Naive B cell (primary cell): ENCODE data around the gene ADAM12. TPM values are rescaled to one million over a fixed set of nuclear protein-coding genes. Genes with fewer than 3 reads are reported as not detected.

ENCODE experiments used
- ATAC-seq, 2 donors: fragments of 150-1000 bp; cut with Tn5 transposase; 2 replicates each; pipeline ENCODE4 v1.10.0; 2021; ENCODE audit warnings: low read depth in 2 of 2, mild to moderate bottlenecking in 2 of 2, moderate library complexity in 2 of 2
- DNase-seq: peaks from one replicate; pipeline ENCODE4 v3.0.0; 2022
- H3K27ac Mint-ChIP-seq, 6 donors: one replicate each; pipeline ENCODE4 v1.8.0; 2020 to 2022; ENCODE audit warnings: mild to moderate bottlenecking in 6 of 6, mixed read lengths in 6 of 6, moderate library complexity in 5 of 6, inconsistent platforms in 2 of 6
- H3K27me3 Mint-ChIP-seq, 3 donors: one replicate each; pipeline ENCODE4 v1.8.0; 2021 to 2022; ENCODE audit warnings: mixed read lengths in 3 of 3, mild to moderate bottlenecking in 1 of 3
- H3K36me3 Mint-ChIP-seq, 2 donors: one replicate each; pipeline ENCODE4 v1.8.0; 2020 to 2022; ENCODE audit warnings: mixed read lengths in 2 of 2, inconsistent platforms in 1 of 2, mild to moderate bottlenecking in 1 of 2
- H3K4me1 Mint-ChIP-seq, 3 donors: one replicate each; pipeline ENCODE4 v1.8.0; 2020 to 2022; ENCODE audit warnings: mixed read lengths in 3 of 3, inconsistent platforms in 1 of 3, mild to moderate bottlenecking in 1 of 3, moderate library complexity in 1 of 3
- H3K4me3 Mint-ChIP-seq, 8 donors: one replicate each; pipeline ENCODE4 v1.8.0; 2020 to 2022; ENCODE audit warnings: mild to moderate bottlenecking in 8 of 8, mixed read lengths in 8 of 8, moderate library complexity in 8 of 8, inconsistent platforms in 2 of 8
- H3K9me3 Mint-ChIP-seq, 7 donors: one replicate each; pipeline ENCODE4 v1.8.0; 2020 to 2022; ENCODE audit warnings: mixed read lengths in 7 of 7, mild to moderate bottlenecking in 5 of 7, inconsistent platforms in 2 of 7, moderate library complexity in 1 of 7
- polyA plus RNA-seq, 6 donors: library from polyadenylated mRNA; unstranded; fragments of 300-500 nt; fragmentation: Illumina TruSeq; gene quantifications; one replicate each; pipeline ENCODE4 v1.2.3, GENCODE V29; 2021; ENCODE audit warnings: low read depth in 6 of 6

Gene ADAM12
- polyA plus RNA-seq, 6 donors from 2014 or later = 0.07 to 0.08 TPM; not detected in 4

DNA sequence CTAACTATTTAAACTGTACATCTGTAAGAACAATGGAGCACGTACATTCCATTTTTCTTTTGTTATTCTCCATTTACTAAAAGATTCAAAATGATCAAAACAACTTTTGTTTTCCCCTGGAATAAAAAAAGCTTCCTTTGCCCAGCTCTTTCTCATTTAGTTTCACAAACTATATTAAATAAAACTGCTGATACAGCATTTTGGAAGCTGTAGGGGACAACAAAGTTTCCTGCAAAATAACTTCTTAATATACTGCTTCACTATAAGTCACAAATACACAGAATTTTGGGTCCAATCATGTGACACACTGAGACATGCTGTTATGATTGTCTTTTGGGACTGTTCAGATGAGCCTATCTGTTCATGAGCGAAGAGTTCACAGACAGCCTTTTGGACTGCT is 222.4 kb downstream of the ADAM12 start:
- Mint-ChIP-seq H3K27ac (no peak overlapping the region), H3K9me3 (peaks cover 0 to 4% (median 0%) of the 10 kb centered on the region in 7 donors)

DNA sequence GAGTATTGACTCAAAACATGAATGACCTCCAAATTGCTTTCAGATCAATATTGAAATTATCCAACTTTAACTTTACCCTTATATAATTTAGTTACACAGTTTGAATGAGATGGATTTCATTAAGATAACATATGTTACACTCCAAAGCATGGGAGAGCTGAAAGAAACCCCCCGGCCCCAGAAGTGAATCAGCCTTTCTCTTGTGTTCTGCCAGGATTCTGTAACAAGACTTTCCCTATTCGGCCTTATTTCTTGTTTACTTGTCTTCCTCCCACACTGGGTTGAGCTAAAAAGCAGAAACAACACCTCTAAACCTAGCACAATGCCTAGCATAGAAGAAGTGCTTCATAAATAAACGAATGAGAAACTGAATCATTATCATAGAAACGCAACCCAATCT is 224.8 kb downstream of the ADAM12 start:
- Mint-ChIP-seq H3K27ac (no peak overlapping the region), H3K27me3 (peaks cover 19 to 25% (median 25%) of the 10 kb centered on the region in 3 donors), H3K4me3 (no peak overlapping the region), H3K36me3 (no peaks in the 10 kb centered on the region), H3K4me1 (no peaks in the 10 kb centered on the region), H3K9me3 (peaks cover 0 to 4% (median 0%) of the 10 kb centered on the region in 7 donors)
- ATAC-seq (no peak), DNase-seq (no peak)

More for the DNA sequence above, 222.4 kb downstream of the ADAM12 start:
- DNase-seq (no peak), ATAC-seq (no peak)
- H3K27me3 Mint-ChIP-seq = peaks cover 14 to 24% (median 20%) of the 10 kb centered on the region in 3 donors
- no peak overlapping the region for H3K4me3 Mint-ChIP-seq
- H3K4me1 Mint-ChIP-seq = no peaks in the 10 kb centered on the region
- no peaks in the 10 kb centered on the region for H3K36me3 Mint-ChIP-seq

DNA sequence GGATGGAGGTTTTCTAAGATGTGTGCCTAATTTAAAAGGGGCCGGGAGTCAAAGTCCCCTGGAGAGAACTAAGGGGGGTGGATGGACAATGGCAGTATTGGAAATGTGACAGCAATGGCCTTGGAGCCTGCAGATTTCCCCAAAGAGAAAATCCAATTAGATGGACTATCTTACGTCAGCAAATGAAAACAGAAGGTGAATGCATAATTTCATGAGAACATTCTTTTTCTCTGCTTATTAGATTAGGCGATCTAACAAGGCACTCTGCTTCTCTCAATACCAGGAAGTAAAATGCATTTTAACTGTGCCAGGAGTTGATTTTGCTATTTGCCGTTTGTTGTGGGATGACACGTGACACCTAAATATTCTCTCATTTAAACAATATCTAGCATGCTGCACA is 226.6 kb downstream of the ADAM12 start:
- Mint-ChIP-seq H3K27ac (no peak overlapping the region), H3K9me3 (peaks cover 0 to 4% (median 0%) of the 10 kb centered on the region in 7 donors), H3K4me3 (no peak overlapping the region), H3K36me3 (no peaks in the 10 kb centered on the region), H3K27me3 (peaks cover 17 to 38% (median 18%) of the 10 kb centered on the region in 3 donors), H3K4me1 (no peaks in the 10 kb centered on the region)
- ATAC-seq = no peak
- DNase-seq = no peak

DNA sequence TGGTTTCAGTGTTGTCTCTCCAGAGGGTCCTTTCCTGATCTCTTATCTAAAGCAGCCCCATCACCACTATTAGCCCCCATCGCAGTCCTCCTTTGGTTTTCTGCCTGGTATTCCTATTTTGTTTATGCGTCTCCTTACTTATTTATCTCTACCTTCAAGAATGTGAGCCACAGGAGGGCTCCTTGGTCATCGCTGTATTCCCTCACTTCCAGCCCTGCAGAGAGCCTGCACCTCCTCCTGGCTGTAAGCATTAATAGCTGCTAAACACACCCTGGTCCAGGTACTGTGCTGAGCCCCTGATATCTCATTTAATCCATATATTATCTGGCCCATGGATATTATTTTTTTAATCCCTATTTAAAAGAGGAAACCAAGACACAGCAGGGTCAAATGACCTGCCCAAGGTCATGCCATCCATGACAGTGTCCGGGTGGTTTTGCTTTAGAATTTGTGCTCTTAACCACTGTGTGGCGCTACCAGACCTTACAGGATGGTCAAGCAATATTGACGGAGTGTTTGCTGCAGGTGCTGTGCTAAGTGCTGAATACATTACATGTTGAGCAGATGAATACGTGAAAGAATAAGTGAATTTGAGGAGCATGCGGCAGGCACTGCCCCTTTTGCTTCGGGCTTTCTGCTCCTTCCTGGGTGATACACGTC is 227.2 kb downstream of the ADAM12 start:
- ATAC-seq = no peak
- Mint-ChIP-seq H3K4me1 (peaks cover 0 to under 1% (median 0%) of the 10 kb centered on the region in 3 donors), H3K4me3 (peak overlapping the region in 1 of 8 donors; percentile 65), H3K27me3 (peaks cover 17 to 44% (median 18%) of the 10 kb centered on the region in 3 donors), H3K27ac (no peak overlapping the region), H3K36me3 (no peaks in the 10 kb centered on the region), H3K9me3 (peaks cover 0 to 4% (median 0%) of the 10 kb centered on the region in 7 donors)
- DNase-seq = no peak

DNA sequence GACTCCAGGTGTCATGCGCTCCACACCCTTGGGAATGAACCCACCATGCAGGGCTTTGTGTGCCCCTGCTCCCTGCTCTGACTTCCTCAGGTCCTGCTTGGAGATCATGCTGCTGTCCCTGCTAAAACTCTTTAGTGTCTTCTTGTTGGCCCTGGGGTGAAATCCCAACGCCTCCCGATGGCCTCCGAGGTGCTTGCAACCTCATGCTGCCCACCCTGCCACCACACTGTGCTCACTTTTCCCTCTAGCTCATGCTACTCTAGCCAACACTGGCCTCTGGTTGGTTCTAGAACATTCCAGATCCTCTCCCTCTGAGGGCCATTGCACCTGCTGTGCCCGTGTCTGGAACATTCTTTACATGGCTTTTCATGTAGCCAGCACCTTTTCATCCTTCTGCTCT is 227.7 kb downstream of the ADAM12 start:
- Mint-ChIP-seq H3K4me1 (peaks cover 0 to 4% (median 0%) of the 10 kb centered on the region in 3 donors), H3K36me3 (no peaks in the 10 kb centered on the region), H3K4me3 (peak overlapping the region in 1 of 8 donors; percentile 64), H3K9me3 (peaks cover 0 to 4% (median 0%) of the 10 kb centered on the region in 7 donors), H3K27me3 (peaks cover 18 to 49% (median 21%) of the 10 kb centered on the region in 3 donors), H3K27ac (peak overlapping the region in 1 of 6 donors; percentile 68)
- ATAC-seq = no peak
- no peak for DNase-seq

DNA sequence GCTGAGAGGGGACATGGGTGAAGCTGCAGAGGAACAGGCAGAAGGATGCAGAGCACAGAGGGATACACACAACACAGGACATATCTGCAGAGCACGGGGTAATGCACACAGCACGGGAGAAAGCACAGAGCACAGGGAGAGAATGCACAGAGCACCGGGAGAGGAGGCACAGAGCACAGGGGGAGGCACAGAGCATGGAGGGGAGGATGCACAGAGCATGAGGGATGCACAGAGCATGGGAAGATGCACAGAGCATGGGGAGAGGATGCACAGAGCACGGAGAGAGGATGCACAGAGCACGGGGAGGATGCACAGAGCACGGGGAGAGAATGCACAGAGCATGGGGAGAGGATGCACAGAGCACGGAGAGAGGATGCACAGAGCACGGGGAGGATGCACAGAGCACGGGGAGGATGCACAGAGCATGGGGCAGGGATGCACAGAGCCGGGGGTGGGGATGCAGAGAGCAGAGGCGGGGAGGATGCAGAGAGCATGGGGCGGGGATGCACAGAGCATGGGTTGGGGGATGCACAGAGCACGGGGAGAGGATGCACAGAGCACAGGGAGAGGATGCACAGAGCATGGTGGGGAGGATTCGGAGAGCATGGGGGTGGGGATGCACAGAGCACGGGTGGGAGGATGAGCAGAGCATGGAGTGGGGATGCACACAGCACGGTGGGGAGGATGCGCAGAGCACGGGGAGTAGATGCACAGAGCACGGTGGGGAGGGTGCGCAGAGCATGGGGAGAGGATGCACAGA is 230.0 kb downstream of the ADAM12 start:
- Mint-ChIP-seq H3K27me3 (peaks cover 21 to 53% (median 26%) of the 10 kb centered on the region in 3 donors), H3K36me3 (no peaks in the 10 kb centered on the region), H3K4me1 (peaks cover 0 to 4% (median 0%) of the 10 kb centered on the region in 3 donors), H3K9me3 (peaks cover 0 to 4% (median 0%) of the 10 kb centered on the region in 7 donors), H3K27ac (no peak overlapping the region), H3K4me3 (no peak overlapping the region)
- ATAC-seq (no peak), DNase-seq (no peak)

DNA sequence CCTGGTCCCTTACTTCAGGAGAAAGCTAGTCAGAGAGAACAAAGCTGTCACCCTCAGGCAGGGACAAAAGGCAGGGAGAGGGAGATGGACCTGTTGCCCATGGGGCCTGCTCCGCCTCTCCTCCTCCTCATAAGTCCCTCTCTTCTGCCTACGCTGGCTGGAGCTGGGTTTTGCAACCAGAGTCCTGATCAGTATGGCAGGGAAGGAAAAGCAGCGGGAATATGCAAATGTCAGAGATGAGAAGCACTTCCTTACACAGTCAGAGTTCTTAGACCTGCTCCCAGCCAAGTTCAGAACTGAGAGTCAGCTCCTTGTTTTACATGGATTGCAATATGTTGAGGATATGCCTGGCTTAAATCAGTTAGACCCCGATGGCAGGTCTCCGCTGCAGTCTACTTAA is 231.1 kb downstream of the ADAM12 start:
- peaks cover 19 to 52% (median 19%) of the 10 kb centered on the region in 3 donors for H3K27me3 Mint-ChIP-seq
- DNase-seq = no peak
- H3K4me3 Mint-ChIP-seq = no peak overlapping the region
- no peak for ATAC-seq
- no peak overlapping the region for H3K27ac Mint-ChIP-seq
- H3K9me3 Mint-ChIP-seq = peaks cover 0 to 3% (median 0%) of the 10 kb centered on the region in 7 donors
- H3K36me3 Mint-ChIP-seq = no peaks in the 10 kb centered on the region
- peaks cover 0 to 4% (median 0%) of the 10 kb centered on the region in 3 donors for H3K4me1 Mint-ChIP-seq

DNA sequence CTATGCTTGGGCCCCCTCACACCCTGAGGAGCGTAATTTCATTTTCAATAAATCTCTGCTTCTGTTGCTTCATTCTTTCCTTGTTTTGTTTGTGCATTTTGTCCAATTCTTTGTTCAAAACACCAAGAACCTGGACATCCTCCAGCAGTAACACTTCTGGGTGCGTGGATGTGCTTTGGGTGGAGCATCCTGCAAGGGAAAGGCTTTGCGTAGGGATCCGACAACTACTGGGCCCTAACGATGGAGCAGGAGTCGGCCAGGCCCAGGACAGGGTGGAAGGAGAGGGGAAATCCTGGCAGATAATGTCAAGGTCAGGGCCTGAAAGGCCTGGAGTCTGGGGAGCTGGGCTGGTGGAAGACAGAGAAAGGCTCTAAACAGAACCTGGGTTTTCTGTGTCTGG is 231.8 kb downstream of the ADAM12 start:
- Mint-ChIP-seq H3K9me3 (peaks cover 0 to 8% (median 4%) of the 10 kb centered on the region in 7 donors), H3K4me3 (no peak overlapping the region), H3K4me1 (peaks cover 0 to 4% (median 0%) of the 10 kb centered on the region in 3 donors), H3K27me3 (peaks cover 15 to 45% (median 19%) of the 10 kb centered on the region in 3 donors), H3K36me3 (no peaks in the 10 kb centered on the region), H3K27ac (no peak overlapping the region)
- no peak for ATAC-seq
- DNase-seq = no peak

DNA sequence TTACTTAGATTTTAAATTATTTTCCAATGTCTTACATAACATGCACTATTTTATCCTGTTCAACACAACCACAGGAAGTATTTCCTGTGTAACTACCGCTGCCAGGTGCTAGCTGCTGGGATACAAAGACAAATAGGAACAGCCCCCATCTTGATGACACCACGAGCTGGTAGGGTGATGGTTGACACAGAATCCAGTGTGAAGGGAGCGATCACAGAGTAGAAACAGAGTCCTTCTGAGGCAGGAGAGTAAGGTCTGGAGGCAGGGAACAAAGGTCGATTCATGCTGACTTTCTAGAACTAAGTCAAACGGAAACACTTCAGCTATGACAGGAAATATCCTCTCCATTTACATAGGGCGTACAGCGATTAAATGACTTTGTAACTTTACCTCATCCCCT is 232.3 kb downstream of the ADAM12 start:
- H3K9me3 Mint-ChIP-seq = peaks cover 0 to 11% (median 4%) of the 10 kb centered on the region in 7 donors
- no peak overlapping the region for H3K4me3 Mint-ChIP-seq
- ATAC-seq (no peak), DNase-seq (no peak)
- peaks cover 0 to 4% (median 0%) of the 10 kb centered on the region in 3 donors for H3K4me1 Mint-ChIP-seq
- H3K27ac Mint-ChIP-seq = no peak overlapping the region
- peaks cover 12 to 40% (median 15%) of the 10 kb centered on the region in 3 donors for H3K27me3 Mint-ChIP-seq
- no peaks in the 10 kb centered on the region for H3K36me3 Mint-ChIP-seq

DNA sequence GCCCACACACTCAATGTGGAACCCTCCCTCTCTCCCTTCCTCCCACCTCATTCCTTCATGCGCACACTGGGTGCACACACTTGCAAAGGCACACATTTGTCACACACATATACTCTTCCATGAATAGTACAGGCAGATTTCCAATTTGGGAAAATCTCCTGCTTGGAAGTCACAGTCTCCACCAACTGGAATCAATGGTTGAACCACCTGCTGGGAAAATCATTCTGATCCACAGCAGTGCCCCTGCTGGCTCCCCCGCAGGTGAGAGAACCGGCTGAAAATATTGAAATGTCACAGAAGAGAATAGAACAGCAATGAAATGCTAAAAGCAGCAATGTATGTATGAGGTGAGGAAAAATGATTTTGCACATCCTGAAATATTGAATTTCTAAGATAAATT is 232.7 kb downstream of the ADAM12 start:
- peaks cover 0 to 15% (median 5%) of the 10 kb centered on the region in 7 donors for H3K9me3 Mint-ChIP-seq
- ATAC-seq = no peak
- H3K36me3 Mint-ChIP-seq = no peaks in the 10 kb centered on the region
- peaks cover 0 to 4% (median 0%) of the 10 kb centered on the region in 3 donors for H3K4me1 Mint-ChIP-seq
- no peak for DNase-seq
- no peak overlapping the region for H3K27ac Mint-ChIP-seq
- H3K4me3 Mint-ChIP-seq = no peak overlapping the region
- peaks cover 7 to 36% (median 11%) of the 10 kb centered on the region in 3 donors for H3K27me3 Mint-ChIP-seq

DNA sequence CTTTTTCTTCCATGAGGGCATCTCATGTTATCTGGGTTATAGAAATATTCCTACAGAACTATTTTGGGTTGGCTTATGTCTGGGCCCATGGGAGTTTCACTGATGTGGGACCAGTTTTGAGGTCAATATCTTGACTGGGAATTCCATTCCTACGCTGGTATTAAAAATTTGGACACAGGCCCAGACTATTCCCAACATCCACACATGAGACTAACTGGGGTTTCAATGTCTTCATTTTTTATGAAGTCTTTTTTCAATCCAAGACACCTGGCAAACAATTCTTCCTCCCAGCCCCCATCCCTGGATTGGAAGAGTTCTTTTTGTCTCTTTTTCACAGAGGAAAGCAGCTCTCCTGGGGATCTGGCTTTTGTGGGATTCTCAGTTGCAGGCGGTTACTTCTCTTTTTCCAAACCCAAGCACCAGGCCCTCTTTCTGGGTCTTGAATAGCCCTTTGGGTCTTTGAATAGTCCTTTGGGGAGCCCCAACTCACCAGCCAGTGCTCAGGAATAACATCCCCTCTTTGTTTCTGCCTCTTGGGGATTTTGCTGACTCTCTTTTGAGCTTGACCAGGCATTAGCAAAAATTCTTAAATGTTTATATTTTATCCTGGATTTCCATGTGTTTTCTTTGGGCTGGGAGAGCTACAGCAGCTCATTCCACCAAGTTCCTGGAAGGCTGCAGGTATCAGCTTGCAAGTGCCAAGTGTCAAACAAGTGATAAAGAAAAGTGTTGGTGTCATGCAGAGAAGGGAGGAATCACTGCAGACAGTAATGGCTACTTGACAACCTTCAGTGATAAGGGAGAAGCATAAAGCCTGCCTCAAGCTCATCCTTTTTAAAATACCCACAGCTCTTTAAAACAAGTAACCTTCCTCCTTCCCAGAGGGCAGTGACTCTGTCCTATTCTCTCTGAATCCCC is 234.3 kb downstream of the ADAM12 start:
- peaks cover 0 to 18% (median 10%) of the 10 kb centered on the region in 7 donors for H3K9me3 Mint-ChIP-seq
- peaks cover 10 to 31% (median 11%) of the 10 kb centered on the region in 3 donors for H3K27me3 Mint-ChIP-seq
- H3K27ac Mint-ChIP-seq = no peak overlapping the region
- DNase-seq (no peak), ATAC-seq (no peak)
- H3K36me3 Mint-ChIP-seq = no peaks in the 10 kb centered on the region
- H3K4me3 Mint-ChIP-seq = peak overlapping the region in 1 of 8 donors; percentile 45
- peaks cover 0 to 4% (median 0%) of the 10 kb centered on the region in 3 donors for H3K4me1 Mint-ChIP-seq

DNA sequence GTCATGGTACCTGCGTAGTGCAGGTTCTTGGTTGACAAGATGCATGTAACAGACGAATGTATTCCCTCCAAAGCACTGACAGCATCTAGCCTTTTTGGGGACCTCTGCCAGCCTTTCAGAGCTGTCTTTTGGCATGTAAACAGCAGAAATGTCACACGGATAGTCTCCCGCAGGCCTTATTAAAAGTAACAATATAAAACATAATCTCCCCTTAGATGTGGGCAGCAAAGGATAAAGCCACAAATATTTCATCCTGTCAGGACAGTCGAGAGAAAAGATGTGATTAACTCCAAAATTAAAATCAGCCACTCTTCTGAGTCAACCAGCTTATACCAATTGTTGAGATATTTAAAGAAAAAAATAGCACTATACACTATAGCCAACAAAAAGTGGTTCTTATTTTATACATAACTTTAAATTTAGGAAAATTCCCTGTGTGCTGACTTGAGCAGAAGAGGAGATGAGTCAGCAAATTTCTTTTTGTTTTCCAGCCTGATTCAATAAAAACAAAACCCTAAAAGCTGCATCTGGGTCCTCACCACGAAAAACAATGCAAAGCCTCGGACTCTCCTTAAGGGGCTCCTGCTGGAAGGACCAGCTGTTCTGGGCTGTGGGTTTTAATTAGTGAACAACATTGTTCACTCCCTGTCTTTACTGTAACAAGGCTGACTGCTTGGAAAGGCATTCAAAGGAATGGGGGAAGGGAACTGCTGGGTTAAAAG is 240.2 kb downstream of the ADAM12 start:
- DNase-seq = no peak
- H3K27me3 Mint-ChIP-seq = peaks cover 0 to 5% (median 0%) of the 10 kb centered on the region in 3 donors
- H3K4me1 Mint-ChIP-seq = no peaks in the 10 kb centered on the region
- H3K4me3 Mint-ChIP-seq = no peak overlapping the region
- H3K36me3 Mint-ChIP-seq = no peaks in the 10 kb centered on the region
- no peak for ATAC-seq
- peaks cover 4 to 18% (median 10%) of the 10 kb centered on the region in 7 donors for H3K9me3 Mint-ChIP-seq
- no peak overlapping the region for H3K27ac Mint-ChIP-seq
